Astrocyte (in vitro differentiated cells and primary cell): ENCODE data around the gene BBS9.

Experiments used
- CTCF ChIP-seq: IDR thresholded peaks from 2 replicates; pipeline ENCODE4 v1.5.1; 2011; ENCODE audit warnings: low read depth, mild to moderate bottlenecking, inconsistent platforms, low read length, moderate library complexity; ENCODE audit not compliant: insufficient read depth
- EZH2 ChIP-seq: IDR thresholded peaks from 2 replicates; pipeline ENCODE4 v1.6.1; 2012; ENCODE audit warnings: mild to moderate bottlenecking, low read length, inconsistent platforms; ENCODE audit not compliant: insufficient read depth

- no peak for TF ChIP-seq CTCF
- no peak for TF ChIP-seq EZH2
These were observed 148.7 kb downstream of the BBS9 start for GRCh38 chr7:33278095-33278494.
